HG03175 (cell line): ENCODE data around the gene CLSTN1.

Experiments used
- ATAC-seq: cut with Tn5 transposase; IDR thresholded peaks from one replicate; pipeline ENCODE4 v1.9.1; 2021; ENCODE audit warnings: mild to moderate bottlenecking, moderate library complexity; ENCODE audit not compliant: unreplicated experiment

Gene CLSTN1

DNA sequence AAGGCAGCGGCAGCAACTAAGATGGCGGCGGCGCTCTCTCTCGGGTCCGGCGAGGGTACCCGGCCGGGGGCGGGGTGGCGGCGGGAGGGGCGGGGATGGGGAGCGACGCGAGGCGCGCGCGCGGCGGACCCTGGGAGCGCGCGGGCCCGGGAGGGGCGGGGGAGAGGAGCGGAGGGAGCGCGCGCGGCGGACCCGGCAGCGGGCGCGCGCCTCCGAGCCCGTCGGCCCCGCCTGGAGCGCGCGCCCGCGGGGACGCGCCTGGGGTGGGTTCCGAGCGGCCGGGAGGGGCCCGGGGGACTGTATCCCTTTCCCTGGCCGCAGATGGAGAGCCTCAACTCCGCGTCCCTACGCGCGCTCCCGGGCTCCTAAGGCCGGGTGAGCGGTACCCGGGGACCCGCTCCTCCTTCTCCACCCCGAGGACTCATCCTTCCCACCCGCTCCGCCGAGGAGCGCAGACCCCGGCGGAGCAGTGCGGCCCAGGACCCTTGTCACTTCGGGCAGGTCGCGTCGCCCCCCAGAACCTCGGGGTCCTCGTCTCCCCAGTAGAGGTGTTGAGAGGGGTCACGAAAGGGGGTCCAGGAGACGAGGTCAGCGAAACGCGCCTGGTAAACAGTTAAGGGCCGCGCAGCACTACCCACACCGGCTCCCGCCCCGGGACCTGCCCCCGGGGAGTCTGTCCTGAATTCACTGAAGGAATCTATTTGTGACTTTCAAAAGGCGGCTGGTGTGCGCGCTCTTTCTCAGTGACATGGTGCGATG, at the start of gene CLSTN1:
Gene CLSTN1 (minus strand): TSS at position 23 of the 759 bp plus-strand sequence. CDS start 232 bp downstream, outside the sequence.
- peak; percentile 68 for ATAC-seq

DNA sequence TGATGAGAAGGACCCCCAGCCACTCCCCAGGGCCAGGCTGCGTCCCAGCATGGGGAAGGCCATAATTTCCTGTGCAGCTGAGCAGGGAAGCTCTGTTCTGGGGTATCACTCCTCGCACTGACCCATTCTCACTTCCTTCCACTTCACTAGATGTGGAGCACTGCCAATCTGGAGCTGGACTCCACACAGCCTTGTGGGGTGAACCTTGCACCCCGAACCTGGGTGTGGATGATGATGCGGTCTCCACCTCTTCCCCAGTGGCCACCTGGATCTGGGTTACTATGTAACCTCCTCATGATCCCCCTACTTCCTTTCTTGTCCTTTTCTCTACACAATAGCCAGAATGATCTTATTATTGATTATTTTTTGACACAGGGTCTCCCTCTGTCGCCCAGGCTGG, 49.6 kb upstream of the CLSTN1 start:
- ATAC-seq, result no peak

DNA sequence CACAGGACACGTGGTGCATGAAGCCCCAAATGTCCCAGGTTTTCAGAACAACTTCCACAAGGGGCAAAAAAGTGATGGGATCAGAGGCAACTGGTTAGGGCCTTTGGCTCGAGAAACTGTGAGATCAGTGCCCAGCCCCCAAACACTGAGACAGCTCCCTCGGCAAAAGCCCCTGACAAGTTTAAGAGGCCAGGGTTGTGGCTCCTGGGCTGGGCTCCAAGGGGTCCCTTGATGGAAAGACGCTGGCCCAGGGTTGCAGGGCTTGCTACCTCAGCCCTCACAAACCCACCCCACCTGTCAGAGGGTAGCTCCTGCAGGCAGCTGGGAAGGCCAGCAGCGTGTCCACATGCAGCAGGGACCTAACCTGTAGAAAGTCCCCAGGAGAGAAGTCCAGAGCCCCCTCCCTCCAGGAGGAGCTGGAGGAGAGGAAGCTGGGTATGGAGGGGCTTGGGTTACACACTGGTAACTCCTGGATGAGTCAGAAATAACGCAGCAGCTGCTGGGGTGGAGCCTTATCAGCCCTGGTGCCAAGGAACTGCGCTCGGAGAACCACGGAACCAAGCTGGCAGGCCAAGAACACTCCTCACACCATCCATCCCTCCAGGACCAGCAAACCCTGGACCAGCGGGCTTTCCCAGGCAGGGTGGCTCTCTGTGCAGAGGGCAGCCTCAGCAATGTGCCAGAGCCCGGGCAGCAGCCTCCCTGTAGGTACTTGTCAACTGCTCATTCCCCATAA, 48.8 kb upstream of the CLSTN1 start:
- ATAC-seq, result no peak

DNA sequence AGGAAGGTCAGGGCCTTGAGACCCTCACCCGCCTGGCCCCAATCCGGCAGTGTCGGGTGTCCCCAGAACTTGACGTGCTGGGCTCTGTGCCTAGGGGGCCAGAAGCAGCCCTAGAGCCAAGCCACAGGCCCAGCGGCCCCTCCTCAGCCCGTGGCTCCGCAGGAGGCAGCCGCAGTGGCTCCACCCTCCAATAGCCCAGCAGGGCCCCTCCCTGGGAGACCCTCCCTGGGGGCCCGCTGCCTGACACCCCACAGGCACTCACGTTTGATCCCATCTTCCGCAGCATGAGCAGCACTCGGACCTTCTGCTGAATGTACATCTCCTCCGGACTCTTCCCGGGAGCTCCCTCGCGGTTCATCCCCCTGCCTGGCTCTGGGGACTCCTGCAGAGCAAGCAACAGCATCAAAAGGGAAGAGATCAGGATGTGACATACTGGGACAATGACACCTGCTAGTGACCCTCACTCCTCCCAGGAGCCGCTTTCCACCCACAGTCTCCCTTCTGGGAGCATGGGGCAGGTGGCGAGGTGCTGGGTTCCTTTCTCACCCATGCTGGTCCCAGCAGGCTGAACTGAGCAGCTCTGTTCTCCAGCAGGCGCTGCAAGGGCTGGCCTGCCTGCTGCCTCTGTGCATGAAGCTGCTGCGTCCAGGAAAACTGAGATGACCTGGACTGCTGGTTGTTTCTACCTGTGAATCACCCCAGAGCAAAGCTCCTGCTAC, 48.1 kb upstream of the CLSTN1 start:
- ATAC-seq, result no peak

DNA sequence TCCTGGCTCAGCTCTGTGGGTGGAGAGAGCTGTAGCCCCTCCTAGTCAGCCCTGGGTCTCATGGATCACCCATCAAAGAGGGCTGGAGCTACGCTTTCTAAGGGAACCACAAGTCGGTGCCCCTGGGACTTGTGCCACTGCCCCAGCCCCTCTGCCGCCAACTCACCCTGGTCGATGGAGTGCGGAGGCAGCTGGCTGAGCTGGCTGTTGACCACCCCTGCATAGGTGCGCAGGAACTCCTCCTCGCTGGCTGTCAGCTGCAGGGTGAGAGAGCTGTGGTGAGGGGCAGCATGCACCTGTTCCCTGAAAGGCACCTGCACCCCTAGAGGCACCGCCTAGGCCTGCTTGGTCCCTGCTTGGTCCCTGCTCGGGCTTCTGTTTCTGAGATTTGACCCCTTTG, 47.3 kb upstream of the CLSTN1 start:
- no peak for ATAC-seq

DNA sequence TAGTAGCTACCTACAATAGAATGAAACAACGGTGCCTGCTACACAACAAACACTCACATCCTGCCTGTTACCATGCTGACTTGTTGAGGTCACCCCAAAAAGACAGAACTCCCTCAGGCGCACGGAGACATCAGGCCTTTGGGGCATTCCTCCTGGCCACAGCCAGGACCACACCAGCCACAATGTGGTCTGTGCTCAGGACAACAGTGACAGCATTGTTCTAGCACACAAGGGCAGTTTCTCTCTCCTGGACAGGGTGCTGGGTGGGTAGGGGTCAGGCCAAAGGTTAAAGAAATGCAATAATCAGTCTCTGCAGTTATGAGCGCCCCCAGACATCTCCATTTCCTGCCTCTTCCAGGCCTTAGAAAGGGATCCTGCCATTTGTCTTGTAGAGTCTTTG, 46.8 kb upstream of the CLSTN1 start:
- no peak for ATAC-seq

DNA sequence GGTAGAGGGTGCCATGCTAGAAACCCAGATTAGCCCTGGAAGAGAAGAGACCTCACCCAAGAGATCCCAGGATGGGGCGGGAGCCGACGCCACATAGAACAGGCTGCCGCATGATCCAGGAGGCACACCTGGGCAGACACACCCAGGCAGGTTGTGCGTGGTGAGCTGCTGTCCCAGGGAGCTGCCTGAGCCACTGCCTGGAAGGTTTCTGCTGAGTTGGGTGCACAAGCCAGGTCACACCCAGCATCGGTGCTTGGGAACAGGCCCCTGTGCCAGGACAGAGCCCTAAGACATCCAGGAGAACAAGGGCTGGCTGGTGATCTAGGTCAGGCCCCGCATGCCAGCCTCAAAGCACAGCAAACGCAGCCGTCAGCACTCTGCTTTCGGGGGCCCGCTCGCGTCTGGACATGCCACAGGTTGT, 46.1 kb upstream of the CLSTN1 start:
- ATAC-seq, result no peak

DNA sequence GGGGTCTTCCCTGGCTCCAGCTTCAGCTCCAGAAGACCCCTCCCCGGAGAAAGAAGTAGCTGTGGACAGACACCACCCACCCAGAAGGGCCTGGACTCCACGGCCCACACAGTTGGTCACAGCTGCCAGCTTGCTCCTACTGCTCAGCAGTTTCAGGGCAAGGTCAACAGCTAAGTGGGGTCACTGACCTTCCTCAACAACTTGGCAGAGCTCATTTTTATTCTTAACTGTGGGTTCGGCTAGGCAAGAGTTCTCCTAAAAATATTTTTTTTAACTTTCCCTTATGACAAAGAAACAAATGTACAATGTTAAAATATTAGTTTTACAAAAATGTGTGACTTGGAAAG, 44.5 kb upstream of the CLSTN1 start:
- no peak for ATAC-seq

DNA sequence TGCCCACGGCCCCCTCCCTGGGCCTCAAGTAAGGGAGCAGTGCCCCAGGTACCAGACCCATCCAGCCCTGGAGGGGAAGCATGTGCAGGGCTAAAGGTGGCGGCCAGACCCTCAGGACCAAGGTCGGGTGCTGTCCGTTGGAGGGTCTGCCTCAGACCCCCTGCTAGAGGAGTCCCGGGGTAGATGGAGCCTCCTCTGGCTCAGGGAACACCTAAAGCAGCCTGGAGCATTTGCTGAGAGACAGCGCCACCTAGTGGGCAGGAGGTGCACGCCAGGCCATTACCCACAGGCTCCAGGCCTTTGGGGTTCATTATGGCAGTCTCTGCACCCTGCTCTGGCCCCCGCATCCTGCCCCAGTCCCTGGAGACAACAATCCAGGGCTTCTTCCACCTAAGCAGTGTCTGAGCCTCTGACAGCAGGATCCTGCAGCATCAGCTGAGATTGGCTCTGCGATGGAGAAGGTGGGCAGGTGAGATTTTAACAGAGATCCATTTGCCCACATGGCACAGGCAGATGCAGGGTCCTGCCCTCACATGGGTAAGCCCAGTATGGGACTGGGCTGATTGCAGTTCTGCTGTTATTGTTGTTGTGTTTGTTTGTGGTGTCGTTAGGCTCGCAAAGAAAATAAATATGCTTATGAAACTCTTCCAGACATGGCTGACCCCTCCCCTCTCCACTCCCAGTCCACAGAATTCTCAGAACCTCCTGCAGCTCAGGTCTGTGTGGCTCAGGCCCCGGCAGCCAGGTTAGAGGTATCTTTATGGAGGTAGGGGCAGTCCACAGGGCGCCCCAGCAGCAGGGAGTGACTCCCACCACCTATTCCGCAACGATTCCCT, 43.9 kb upstream of the CLSTN1 start:
- peak; percentile 59 for ATAC-seq

DNA sequence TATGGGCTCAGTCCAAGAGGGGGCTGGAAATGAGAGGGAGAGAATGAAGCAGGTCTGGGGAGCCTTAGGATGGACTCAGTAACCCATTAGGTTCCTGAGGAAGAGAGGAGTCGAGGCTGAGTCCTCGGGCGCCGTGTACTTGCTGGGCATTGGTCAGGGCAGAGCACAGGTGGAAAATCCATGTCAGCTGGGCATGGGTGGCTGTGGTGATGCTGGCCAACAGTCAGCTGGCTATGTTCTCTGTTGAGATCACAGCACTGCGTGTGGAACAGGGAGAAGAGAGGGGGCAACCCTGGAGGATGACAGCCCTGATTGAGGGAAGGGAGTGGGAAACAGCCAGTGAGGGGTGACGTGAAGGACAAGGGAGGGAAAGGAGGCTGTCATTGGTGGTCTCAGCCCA, 43.1 kb upstream of the CLSTN1 start:
- no peak for ATAC-seq

DNA sequence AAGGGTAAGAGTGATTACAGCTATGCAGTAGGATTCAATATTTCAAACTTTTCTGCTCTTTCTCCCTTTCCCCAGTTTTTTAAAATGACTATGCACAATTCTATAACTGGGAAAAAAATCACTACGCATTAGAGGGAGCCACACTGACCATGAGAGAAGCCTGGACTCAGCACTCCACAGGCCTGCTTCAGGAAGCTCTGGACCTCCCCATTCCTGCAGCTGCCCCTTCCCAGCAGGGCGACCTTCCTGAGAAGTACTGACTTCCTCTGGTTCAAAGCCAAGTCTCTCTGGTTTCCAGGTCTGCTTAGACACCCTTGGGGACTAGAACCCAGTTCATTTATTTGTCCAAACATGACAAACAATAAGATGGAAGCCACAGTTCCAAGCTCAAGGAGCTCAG, 42.0 kb upstream of the CLSTN1 start:
- no peak for ATAC-seq

DNA sequence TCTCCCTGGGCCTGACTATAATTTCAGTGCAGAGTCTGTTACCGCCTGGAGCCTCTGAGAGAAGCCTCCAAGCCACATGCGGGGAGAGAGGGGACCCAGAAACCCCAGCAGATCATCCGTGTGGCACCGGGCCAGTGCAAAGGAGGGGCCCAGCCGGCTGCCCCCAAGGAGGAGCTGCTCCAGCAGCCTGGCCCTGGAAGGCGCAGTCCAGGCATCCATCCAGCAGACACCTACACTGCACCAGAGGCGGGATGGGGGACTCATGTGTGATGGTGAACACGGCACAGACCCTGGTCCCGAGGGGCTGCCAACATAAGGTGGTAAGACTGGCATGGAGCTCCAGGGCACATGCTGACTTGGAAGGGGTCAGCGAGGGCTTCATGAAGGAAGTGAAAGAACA, 39.6 kb upstream of the CLSTN1 start:
- no peak for ATAC-seq

DNA sequence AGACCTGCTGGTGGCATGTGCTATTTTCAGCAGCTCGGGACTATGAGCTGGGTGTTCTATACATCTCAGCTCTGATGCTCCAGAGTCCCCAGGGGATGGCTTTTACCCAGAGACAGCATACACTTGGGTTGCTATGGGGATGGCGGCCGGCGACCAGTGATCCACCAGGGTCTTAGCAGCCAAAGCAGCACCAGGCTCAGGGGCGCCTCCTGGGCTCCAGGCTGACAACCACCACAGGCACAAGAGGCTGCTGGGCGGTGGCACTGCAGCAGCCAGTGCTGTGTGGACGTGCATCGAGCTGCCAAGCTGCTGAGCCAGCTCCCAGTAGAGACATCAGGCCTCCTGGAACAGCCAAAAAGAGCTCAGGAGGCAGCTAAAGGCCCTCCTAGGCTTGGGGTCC, 37.6 kb upstream of the CLSTN1 start:
- ATAC-seq, result no peak

DNA sequence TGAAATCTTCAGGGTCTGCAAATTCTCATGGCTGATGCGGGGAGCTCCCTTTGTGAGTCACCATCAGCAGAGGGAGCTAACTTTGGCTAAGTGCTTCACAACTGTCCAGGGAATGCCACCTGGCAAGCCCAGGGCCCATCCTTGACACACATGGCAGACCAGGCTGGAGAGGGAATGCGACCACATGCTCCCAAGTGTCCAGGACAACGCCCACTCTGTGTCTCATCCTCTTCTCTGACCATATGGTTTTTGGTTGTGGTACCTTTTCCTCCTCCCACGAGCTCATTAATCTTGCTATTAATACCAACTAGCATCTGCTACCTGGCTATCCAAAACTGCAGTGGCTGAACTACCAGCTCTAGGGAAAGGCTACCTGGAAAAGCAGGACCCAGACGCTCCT, 37.1 kb upstream of the CLSTN1 start:
- ATAC-seq, result no peak

DNA sequence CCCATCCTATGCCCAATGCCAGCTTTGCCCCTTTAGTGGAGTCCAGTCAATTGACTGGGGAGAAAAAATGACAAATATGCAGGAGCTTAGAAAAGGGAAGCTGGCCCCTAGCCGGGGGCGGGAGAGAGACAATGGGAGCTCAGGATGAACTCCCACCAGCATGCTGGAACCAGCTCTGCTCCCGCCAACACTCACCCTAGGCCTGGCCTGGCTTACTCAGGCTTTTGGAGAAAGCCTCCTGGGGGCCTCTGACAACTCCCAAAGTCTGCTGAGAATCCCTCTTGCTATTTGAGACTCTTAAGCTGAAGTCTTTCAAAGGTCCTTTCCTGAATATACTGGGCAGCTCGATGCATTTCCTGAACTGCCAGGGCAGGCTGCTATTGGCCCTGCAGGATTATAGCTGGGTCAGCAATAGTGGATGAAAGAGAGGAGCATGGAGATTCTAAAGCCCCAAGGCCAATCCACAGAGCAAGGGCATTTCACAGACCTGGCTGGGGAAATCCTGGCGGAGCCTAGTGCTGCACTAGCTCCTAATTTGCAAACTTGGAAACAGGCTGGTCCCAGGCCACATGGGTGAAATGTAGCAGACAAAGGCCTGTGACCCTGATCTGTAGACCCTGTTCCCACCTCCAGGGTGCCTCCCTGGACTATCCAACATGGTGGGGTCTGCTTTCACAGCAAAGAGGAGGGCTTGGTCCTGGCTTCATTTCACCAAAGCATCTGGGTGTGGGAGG, 35.7 kb upstream of the CLSTN1 start:
- no peak for ATAC-seq

DNA sequence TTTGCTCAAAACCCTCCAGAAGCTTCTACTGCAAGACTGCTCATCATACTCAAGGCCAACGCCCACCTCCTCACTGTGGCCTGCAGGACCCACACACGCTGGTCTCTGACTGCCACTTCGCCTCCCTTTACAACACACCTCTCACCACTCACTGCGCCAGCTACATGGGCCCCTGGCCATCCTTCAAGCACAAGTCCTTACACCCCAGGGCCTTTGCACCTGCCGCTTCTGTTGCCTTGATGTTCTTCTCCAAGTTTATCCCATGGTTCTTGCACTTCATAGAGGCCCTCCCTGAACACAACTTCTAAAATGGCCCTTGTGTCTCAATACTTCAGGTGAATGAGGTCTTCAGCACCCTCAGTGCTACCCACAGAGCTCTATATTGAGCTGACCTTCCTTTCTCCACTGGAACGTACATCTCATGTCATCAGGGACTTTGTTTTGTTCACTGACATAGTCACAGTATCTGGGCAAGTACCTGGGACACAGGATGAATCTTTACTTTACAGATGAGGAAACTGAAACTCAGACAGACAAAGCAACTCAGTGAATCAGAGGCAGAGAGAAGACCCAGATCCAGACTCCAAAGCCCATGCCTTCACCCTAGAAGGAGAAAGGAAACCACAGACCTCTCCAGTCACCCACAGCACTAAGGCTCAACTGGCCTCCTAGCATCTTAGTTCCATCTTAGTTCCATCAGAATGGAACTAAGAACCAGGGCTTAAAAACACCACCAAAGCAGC, 34.7 kb upstream of the CLSTN1 start:
- no peak for ATAC-seq

DNA sequence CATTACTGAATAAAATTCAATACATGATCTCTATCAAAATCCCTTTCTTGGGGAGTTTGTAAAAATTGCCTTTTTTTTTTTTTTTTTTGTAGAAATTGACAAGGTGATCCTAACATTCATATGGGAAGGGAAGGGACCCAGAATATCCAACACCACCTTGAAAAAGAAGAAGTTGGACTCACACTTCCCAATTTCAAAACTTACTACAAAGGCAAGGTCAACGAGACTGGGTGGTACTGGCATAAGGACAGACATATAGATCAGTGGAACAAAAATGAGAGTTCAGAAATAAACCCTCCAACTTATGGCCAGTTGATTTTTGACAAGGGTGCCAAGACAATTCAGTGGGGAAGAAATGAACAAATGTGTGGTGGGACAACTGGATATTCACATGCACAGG, 31.4 kb upstream of the CLSTN1 start:
- no peak for ATAC-seq

DNA sequence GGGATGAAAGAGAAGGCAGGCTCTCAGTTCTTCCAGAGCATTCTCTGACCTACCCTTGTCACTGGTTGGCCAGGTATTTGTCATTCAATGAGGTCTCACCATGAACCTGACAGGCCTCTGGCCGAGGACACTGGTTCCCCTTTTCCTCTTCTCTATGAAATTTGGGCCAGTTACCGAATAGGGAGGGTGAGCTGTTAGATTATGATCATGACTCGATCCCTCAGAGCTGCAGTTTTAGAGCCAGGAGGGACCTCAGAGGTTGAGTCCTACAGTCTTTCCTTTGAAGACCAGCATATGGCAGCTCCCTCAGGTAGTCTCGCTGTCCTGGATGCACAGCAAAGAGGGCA, 29.5 kb upstream of the CLSTN1 start:
- no peak for ATAC-seq

DNA sequence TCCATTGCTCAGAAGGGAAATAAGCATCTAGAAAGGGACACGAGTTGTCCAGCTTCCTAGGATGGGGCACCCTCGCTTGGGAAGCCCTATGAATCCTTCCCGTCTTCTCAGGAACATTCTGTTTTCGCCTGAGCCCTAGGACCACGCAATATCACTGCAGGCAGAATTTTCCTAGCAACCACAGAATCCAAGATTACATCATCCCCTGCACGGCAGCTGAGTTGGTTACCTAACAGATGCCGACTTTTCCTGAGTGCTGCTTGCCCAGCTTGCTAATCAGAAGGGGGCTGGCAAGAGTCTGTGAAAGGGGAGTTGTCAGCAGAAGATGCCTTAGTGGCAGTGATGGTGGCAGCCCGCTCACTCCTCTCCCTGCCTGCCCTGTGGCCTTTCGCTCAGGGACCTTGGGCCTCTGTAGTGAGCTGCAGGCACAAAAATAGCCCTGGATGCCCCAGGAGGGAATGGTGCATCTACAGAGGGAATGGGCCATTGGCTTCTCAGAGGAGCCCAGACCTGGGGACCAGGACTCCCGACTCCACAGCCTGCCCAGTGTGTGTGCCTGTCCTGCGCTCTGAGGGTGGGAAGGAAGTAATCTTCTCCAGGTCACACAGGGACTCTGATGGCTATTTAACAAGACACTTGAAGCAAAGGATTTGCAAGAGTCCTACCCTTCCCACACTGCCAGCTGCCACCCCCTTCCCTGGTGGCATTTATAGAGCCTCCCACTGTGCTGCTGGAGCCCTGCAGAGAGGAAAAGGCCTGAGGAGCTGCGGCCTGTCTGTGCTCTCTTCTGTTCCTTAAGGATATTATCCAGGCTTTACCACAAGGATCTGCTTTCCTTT, 28.9 kb upstream of the CLSTN1 start:
- no peak for ATAC-seq
